GM21360 (cell line): ENCODE results near the gene PARP1.

Experiments
- ATAC-seq: cut with Tn5 transposase; IDR thresholded peaks from one replicate; pipeline ENCODE4 v1.9.1; 2021; ENCODE audit warnings: mild to moderate bottlenecking, moderate library complexity; ENCODE audit not compliant: unreplicated experiment

Gene PARP1

GRCh38 chr1:226407199-226407496 lies 745 bp downstream of the PARP1 start:
- ATAC-seq = peak; percentile 4

DNA sequence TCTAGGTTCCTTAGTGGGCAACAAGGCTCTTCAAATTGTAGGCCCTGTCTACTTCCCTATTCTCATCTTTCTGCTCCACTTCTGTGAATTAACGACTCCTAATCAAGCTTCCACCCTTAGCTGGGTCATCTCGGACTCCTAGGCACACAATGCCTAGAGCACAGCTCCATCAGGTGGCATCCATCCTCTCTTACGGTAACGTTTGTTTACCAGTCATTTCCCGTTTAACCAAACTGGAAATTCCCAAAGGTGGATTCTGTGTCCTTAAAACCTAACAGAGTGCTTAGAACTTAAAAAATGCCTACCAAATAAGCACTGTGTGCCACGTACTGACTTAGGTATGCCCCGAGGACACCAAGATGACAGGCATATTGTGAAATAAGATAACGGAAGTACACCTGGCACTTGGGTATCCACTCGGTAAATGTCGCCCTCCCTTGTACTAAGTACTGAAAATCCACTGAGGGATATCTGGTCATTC lies 1.5 kb downstream of the PARP1 start:
- no peak for ATAC-seq

DNA sequence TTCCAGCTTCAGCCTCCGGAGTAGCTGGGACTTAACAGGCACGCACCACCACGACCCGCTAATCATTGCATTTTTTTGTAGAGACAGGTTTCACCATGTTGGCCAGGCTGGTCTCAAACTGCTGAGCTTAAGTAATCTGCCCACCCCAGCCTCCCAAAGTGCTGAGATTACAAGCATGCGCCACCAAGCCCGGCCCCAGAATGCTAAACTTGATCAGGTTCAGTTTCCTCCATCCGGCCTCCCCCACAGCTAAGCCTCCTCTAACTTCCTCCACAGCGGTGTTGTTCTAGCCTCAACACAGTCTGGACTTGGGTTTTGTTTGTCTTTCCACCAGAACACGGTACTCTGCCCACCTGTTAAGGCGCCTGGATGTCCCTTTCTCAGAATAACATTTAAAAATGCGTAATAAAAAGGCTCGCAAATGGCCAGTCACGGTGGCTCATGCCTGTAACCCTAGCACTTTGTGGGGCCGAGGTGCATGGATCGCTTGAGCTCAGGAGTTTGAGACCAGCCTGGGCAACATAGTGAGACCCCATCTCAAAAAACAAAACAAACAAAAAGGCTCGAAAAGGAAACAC lies 2.4 kb downstream of the PARP1 start:
- no peak for ATAC-seq

DNA sequence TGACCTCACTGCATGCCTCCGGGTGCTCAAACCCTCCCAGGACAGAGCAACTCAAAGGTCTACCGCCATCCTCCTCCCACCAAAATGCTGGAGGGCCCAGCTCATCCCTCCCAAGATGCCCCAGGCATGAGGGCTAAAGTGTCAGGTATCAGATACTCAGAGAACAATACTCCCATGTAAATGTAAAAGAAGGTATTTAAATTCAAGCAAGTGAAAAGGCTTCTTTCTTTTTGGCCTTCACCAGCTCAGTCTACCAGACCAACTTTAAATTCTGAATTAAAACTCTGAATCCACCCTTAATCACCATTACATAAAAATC lies 3.0 kb downstream of the PARP1 start:
- no peak for ATAC-seq

GRCh38 chr1:226404063-226404903 lies 3.6 kb downstream of the PARP1 start:
- ATAC-seq = no peak

DNA sequence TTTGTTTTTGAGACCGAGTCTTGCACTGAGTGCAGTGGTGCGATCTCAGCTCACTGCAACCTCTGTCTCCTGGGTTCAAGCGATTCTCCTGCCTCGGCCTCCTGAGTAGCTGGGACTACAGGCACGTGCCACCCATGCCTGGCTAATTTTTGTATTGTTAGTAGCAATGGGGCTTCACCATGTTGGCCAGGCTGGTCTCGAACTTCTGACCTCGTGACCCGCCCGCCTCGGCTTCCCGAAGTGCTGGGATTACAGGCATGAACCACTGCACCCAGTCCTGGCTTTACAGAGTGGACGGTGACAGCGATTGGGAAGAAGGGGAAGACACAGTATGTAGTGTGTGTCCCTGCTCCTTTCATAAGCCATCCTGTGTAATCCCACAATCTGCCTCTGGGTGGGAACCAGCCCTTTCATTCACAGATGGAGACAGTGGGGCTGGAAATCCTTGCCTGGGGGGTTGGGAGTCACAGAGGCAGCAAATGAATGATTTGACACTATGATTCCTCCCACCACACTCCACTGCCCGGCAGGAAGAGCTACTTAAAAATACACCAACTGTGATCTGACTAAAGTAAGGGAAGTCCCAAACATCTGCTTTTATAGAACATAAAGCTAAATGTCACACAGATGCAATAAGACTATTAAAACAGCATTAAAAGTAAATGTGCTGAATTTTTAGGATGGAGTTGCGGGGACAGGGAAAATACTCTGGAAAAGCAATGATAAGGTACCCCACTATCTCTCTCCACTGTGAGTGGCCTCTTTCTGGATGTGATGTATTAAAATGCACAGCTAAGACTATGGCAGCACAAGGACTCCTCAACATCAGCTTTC lies 4.5 kb downstream of the PARP1 start:
- ATAC-seq = no peak

DNA sequence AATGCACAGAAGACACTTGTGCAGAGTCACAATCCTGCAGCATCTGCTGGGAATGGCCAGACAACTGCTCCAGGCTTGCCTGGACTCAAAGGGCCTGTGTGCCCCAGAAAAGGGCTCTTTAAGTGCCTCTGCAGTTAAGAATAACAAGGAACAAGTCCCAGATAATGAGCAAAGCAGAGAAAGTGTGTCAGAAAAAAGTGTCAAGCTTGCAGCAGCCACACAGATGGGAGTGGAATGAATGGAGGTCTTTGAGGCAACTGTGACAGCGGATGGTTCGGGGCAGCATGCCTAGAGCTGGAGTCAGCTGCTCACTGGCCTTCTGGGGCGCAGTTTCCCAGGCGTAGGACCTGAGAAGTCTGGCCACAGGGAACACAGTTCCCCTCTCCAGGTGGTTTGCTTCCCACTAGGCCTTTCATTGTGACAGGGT lies 5.1 kb downstream of the PARP1 start:
- no peak for ATAC-seq

- no peak for ATAC-seq
Observed at GRCh38 chr1:226401355-226402303, 6.3 kb downstream of the PARP1 start.

DNA sequence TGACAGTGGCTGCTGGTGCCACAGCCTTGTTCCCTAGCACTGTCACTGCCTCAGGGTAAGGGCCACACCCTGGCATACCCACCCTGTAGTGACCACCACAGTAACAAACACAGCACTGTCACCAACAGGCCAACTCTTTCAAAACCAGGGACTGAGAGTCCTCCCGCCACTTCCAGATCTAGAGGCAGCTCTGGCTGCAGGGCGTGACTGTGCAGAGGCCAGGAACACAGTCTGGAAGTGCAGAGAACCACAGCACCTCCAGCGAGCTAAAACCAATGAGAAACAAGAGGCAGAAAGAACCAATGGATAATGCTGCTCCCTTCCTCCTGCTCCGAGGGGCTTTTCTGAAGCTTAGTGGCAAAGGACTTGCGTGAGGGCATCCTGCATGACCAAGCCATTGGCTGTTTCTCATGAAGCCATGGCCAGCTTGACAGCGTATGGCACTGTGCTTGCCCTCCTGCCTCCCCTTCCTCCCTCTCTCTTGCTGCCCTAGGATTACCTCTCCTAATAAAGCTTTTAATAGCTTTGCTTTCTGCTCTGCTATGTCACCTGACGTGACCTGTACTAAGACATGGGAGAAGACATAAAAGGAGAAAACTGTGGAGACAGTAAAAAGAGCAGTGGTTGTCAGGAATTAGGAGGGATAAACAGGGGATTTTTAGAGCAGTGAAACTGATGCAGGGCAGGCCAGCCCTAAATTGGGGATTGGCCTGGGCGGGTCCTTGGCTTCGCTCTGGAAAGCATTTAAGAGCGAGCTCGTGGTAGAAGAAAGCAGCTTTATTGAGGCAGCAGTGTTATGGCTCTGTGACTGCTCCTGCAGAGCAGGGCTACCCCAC lies 7.2 kb downstream of the PARP1 start:
- ATAC-seq = no peak

DNA sequence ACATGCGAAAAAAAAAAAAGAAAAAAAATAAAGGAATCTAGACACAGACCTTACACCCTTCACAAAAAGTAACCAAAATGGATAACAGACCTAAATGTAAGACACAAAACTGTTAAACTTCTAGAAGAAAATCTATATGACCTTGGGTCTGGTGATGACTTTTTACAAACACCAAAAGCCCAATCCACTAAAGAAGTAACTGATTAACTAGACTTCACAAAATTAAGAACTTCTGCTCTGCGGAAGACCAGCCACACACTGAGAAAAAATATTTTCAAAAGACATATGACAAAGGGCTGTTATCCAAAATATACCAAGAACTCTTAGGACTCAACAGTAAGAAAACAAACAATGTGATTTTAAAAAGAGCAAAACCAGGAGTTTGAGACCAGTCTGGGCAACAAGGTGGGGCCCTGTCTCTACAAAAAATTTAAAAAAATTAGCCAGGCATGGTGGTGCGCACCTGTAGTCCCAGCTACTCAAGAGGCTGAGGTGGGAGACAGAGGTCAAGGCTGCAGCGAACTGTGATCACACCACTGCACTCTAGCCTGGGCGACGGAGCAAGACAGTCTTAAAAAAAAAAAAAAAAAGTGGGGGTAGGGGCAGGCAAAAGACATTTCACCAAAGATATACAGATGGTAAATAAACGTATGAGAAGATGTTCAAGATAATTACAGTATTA lies 9.8 kb downstream of the PARP1 start:
- no peak for ATAC-seq

- ATAC-seq = no peak
Observed at GRCh38 chr1:226397011-226397926, 10.6 kb downstream of the PARP1 start.

DNA sequence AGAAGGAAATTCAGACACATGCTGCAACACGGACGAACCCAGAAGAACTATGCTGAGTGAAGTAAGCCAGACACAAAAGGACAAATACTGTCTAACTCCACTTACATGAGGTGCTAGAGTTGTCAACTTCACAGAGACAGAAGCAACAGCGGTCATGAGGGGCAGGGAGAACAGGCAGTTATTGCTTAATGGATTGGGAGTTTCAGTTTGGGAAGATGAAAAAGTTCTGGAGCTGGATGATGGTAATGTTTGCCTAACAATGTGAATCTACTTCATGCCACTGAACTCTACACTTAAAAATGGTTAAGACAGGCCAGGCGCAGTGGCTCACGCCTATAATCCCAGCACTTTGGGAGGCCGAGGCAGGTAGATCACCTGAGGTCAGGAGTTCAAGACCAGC lies 12.1 kb downstream of the PARP1 start:
- ATAC-seq = no peak

GRCh38 chr1:226394462-226394861 lies 13.4 kb downstream of the PARP1 start:
- ATAC-seq = no peak

DNA sequence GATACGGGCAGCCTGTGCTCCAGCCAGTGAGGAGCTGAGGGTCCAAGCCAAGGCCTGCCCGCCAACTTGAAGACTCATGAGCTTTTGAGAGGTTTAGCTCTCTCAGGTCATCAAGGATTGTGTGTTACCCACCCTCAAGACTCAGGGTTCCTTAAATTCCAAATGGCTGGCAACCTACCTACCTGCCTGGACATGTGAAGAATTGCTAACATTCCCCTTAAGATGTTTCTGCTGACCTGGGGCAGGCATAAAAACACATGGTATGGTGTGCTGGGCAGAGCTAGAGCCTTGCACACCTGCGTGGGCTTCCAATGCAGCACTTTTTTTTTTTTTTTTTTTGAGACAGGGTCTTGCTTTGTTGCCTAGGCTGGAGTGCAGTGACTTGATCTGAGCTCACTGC lies 17.2 kb downstream of the PARP1 start:
- no peak for ATAC-seq

DNA sequence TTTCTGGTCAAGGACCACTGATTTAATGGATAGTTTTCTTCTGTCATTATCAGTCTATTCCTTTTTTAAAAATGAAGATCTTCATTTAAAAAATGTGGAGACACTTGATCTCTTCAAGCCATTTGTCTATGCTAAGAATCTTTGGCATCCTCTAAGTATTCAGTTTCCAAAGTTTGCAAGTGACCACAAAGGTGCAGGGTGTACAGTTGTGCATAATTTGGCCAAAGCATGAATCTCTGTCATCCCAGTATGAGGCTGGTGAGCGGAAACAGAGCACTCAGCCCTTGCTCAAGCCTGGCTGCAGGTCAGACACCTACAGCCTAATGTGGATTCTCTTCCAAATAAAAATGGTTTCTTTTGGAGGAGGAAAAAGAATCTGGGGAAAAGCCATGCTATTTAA lies 19.8 kb downstream of the PARP1 start:
- ATAC-seq = no peak

DNA sequence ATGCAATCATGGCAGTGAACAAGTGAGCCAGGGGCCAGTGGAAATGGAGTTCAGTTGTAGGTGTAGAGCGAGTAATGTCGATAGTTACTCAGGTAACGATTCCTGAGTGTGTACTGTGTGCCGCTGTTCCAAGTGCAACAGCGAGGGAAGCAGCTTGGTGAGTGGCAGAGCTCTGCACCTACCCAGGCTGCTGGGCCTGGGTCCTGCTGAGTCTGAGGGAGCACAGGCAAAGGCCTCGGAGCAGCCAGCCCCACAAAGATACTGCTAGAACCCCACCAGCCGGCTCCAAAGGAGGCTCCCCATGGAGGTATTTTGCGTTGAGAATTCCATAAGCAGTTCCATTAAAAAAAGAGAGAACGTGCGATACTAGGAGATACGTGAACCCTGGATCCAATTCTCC lies 23.2 kb downstream of the PARP1 start:
- ATAC-seq = no peak

- ATAC-seq = no peak
Observed at GRCh38 chr1:226384040-226384439, 23.9 kb downstream of the PARP1 start.

- no peak for ATAC-seq
Observed at GRCh38 chr1:226382030-226382429, 25.9 kb downstream of the PARP1 start.
